Stomach (tissue), 4 donors: ENCODE measurements around the gene ARL8B.

Source experiments
- POLR2A ChIP-seq, 4 donors: fragments of 450-650 bp; IDR thresholded peaks; one replicate each; pipeline ENCODE4 v1.6.1; 2016; ENCODE audit warnings: antibody characterized with exemption in 4 of 4, control low read depth in 2 of 4, mild to moderate bottlenecking in 1 of 4, moderate library complexity in 1 of 4
- TF ChIP-seq, protein P1 (sequence below), 7 experiments: fragments of 450-650 bp in 4 of 7; fragments of 200-600 bp in 3 of 7; sonication (generic) in 3 of 7; IDR thresholded peaks; one replicate each; pipeline ENCODE4 v1.5.1; 2016 to 2019; ENCODE audit warnings: antibody characterized with exemption in 7 of 7, control low read depth in 2 of 7, mild to moderate bottlenecking in 1 of 7

DNA sequence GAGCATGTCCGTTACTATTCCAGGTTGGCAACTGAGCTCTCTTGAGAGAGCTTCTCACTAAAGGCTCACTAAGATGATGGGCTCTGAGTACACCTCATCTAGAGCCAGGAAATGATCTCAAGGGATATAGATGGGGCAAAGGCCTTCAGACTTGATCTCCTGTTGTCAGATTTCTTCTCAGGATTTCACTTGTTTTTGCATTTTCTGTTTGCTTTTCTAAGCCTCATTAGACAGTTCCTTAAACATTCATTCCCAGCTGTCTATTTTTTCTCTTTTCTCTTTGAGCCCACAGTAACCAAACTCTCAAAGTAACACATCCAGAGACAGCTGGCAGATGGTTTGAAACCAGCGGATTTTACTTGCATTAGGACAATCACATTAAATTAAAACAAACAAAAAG, 28.4 kb upstream of the ARL8B start:
- TF ChIP-seq, protein P1, sequence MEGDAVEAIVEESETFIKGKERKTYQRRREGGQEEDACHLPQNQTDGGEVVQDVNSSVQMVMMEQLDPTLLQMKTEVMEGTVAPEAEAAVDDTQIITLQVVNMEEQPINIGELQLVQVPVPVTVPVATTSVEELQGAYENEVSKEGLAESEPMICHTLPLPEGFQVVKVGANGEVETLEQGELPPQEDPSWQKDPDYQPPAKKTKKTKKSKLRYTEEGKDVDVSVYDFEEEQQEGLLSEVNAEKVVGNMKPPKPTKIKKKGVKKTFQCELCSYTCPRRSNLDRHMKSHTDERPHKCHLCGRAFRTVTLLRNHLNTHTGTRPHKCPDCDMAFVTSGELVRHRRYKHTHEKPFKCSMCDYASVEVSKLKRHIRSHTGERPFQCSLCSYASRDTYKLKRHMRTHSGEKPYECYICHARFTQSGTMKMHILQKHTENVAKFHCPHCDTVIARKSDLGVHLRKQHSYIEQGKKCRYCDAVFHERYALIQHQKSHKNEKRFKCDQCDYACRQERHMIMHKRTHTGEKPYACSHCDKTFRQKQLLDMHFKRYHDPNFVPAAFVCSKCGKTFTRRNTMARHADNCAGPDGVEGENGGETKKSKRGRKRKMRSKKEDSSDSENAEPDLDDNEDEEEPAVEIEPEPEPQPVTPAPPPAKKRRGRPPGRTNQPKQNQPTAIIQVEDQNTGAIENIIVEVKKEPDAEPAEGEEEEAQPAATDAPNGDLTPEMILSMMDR (IDR thresholded peaks at IDR 0.05) = no peak
- no peak for TF ChIP-seq POLR2A (IDR thresholded peaks at IDR 0.05)
